NOMO-1 (cell line): ENCODE results near the gene ZNF846.
A peak's percentile ranks its signal among the peaks of the same experiment; 100 is the strongest.
"Not testable (repeated sequence)": the region's sequence is repeated elsewhere in the genome, so short reads cannot be mapped to it uniquely, and the experiment has no call there.

Experiments
- DNase-seq, 2 experiments: peaks; one replicate each; lab custom pipeline; 2025; ENCODE audit not compliant: unreplicated experiment in 2 of 2; lab: John Stamatoyannopoulos, UW

ZNF846 gene

GRCh38 chr19:9768175-9769112 lies at the start of gene ZNF846:
Gene ZNF846, minus strand, starts transcription at chr19:9768738. Its CDS starts 3,788 bp downstream, at chr19:9764950.
- DNase-seq: peak; percentile 97 to 98

GRCh38 chr19:9818175-9818733 lies 49.7 kb upstream of the ZNF846 start:
- DNase-seq: no peak

GRCh38 chr19:9811139-9811538 lies 42.6 kb upstream of the ZNF846 start:
- DNase-seq: no peak

GRCh38 chr19:9808855-9809824 lies 40.6 kb upstream of the ZNF846 start:
- DNase-seq: no peak

- no peak for DNase-seq
These were observed 38.3 kb upstream of the ZNF846 start for GRCh38 chr19:9806803-9807202.

GRCh38 chr19:9801976-9802375 lies 33.4 kb upstream of the ZNF846 start:
- DNase-seq: no peak

GRCh38 chr19:9799162-9799561 lies 30.6 kb upstream of the ZNF846 start:
- no peak for DNase-seq

GRCh38 chr19:9797871-9798270 lies 29.3 kb upstream of the ZNF846 start:
- DNase-seq: no peak

GRCh38 chr19:9796113-9796773 lies 27.7 kb upstream of the ZNF846 start:
- DNase-seq: peak; percentile 59 to 91

- no peak for DNase-seq
These were observed 24.6 kb upstream of the ZNF846 start for GRCh38 chr19:9793071-9793591.

- peak; percentile 68 to 84 for DNase-seq
These were observed 23.9 kb upstream of the ZNF846 start for GRCh38 chr19:9792206-9793070.

- DNase-seq: peak; percentile 64 to 81
These were observed 23.1 kb upstream of the ZNF846 start for GRCh38 chr19:9791552-9792205.

GRCh38 chr19:9791073-9791367 lies 22.5 kb upstream of the ZNF846 start:
- DNase-seq: not testable (repeated sequence)

GRCh38 chr19:9789579-9789978 lies 21.0 kb upstream of the ZNF846 start:
- DNase-seq: not testable (repeated sequence)

- no peak for DNase-seq
These were observed 20.5 kb upstream of the ZNF846 start for GRCh38 chr19:9789066-9789465.

GRCh38 chr19:9788604-9789003 lies 20.1 kb upstream of the ZNF846 start:
- DNase-seq: not testable (repeated sequence)

GRCh38 chr19:9786819-9787218 lies 18.3 kb upstream of the ZNF846 start:
- no peak for DNase-seq

- no peak for DNase-seq
These were observed 17.8 kb upstream of the ZNF846 start for GRCh38 chr19:9786342-9786741.
